ENCODE data around the gene PIKFYVE. TPM values are rescaled to one million over a fixed set of nuclear protein-coding genes. Genes with fewer than 3 reads are reported as not detected.

Gene PIKFYVE
- total RNA-seq, 1 donor from 2014 or later, result 46.9 TPM

- FAIRE-seq (no peak), DNase-seq (ENCODE audit: low spot score in 2 of 2) (peak in 1 of 2 donors; percentile 22)
These were observed 140.7 kb downstream of the PIKFYVE start, which contains the start of gene PTH2R for GRCh38 chr2:208406474-208407451. Gene PTH2R (plus strand): TSS chr2:208406792. CDS start chr2:208407044, 252 bp downstream.

- DNase-seq (ENCODE audit: low spot score in 2 of 2) (peak in 1 of 2 donors; percentile 22), FAIRE-seq (no peak)
These were observed 141.6 kb downstream of the PIKFYVE start for GRCh38 chr2:208407667-208408066.

Other genes with a start within 250 kb of the PIKFYVE start
- 34.6 TPM for gene PLEKHM3, start 240.7 kb upstream of the PIKFYVE start, total RNA-seq
- gene CRYGD, start 141.7 kb upstream of the PIKFYVE start, total RNA-seq, result 2.4 TPM
- gene CRYGC, start 136.4 kb upstream of the PIKFYVE start, total RNA-seq, result not detected
- gene CRYGB, start 120.1 kb upstream of the PIKFYVE start, total RNA-seq, result not detected
- gene CRYGA, start 102.7 kb upstream of the PIKFYVE start, total RNA-seq, result not detected
- gene C2orf80, start 76.2 kb upstream of the PIKFYVE start, total RNA-seq, result 38.3 TPM
- 271 TPM for gene IDH1, start 11.2 kb upstream of the PIKFYVE start, total RNA-seq
- gene PTH2R, start 140.5 kb downstream of the PIKFYVE start, total RNA-seq, result 3.3 TPM

Measured in frontal cortex (tissue), 4 donors.